Endothelial cell of umbilical vein (primary cell): ENCODE data around the gene TENM4. TPM values are rescaled to one million over a fixed set of nuclear protein-coding genes. Genes with fewer than 3 reads are reported as not detected.
A peak's percentile ranks its signal among the peaks of the same experiment; 100 is the strongest.

ENCODE experiments used
- BruUV-seq: library from RNA; stranded (reverse); fragments of 400-500 nt; replicated peaks from 2 replicates; lab custom pipeline; 2021; lab: Mats Ljungman, UMichigan
- CTCF ChIA-PET: fragments of 300-600, 350-600 bp; sonication (Branson Sonifier 250); formaldehyde crosslinking; loops from one replicate; lab custom pipeline; 2021; ENCODE audit warnings: antibody characterized with exemption, inconsistent platforms; lab: Charles Lee
- POLR2A ChIA-PET: fragments of 300-600, 350-600 bp; sonication (Branson Sonifier 250); formaldehyde crosslinking; loops from one replicate; lab custom pipeline; 2021; ENCODE audit warnings: antibody characterized with exemption, inconsistent platforms; lab: Charles Lee
- DNase-seq: peaks from one replicate; pipeline ENCODE4 v3.0.0-alpha.2; 2011; ENCODE audit warnings: low read depth, low spot score
- FAIRE-seq: peaks from 2 replicates; lab custom pipeline; 2011; peaks lifted over from hg19 to GRCh38; lab: Jason Lieb, UNC
- H2AFZ ChIP-seq: 2 replicates; pipeline ENCODE4 v1.6.0; 2012; ENCODE audit warnings: low read depth, low read length, control low read depth, inconsistent platforms
- H3K27ac ChIP-seq: 2 replicates; pipeline ENCODE4 v1.5.1; 2011; ENCODE audit warnings: low read depth, mild to moderate bottlenecking, control low read depth, low read length, moderate library complexity; ENCODE audit not compliant: insufficient read depth
- H3K27me3 ChIP-seq, 2 experiments: 2 replicates each; pipeline versions ENCODE4 v1.6.0 to v1.6.1; 2011; ENCODE audit warnings: low read length in 2 of 2, mixed read lengths in 1 of 2; ENCODE audit not compliant: control insufficient read depth in 2 of 2, insufficient read depth in 2 of 2
- H3K36me3 ChIP-seq, 2 experiments: 2 replicates in 1 of 2; 3 replicates in 1 of 2; pipeline ENCODE4 v1.5.1; 2011; ENCODE audit warnings: low read length in 2 of 2, mild to moderate bottlenecking in 1 of 2, moderate library complexity in 1 of 2; ENCODE audit not compliant: control insufficient read depth in 2 of 2, insufficient read depth in 2 of 2; ENCODE audit errors: extremely low read depth in 1 of 2
- H3K4me1 ChIP-seq: 3 replicates; pipeline ENCODE4 v1.5.1; 2011; ENCODE audit warnings: mild to moderate bottlenecking, low read length; ENCODE audit not compliant: control insufficient read depth, insufficient read depth; ENCODE audit errors: extremely low read depth
- H3K4me2 ChIP-seq: 2 replicates; pipeline ENCODE4 v1.6.1; 2011; ENCODE audit warnings: low read length, control low read depth, mixed read lengths; ENCODE audit not compliant: insufficient read depth
- H3K4me3 ChIP-seq, 3 experiments: fragments of 200-600 bp in 1 of 3; sonication (generic), shearing (Covaris generic) in 1 of 3; replicated peaks in 1 of 3; 2 replicates each; pipeline ENCODE4 v1.5.1; 2011 to 2016; ENCODE audit warnings: control low read depth in 3 of 3, low read length in 3 of 3, mild to moderate bottlenecking in 2 of 3, inconsistent platforms in 1 of 3, low read depth in 1 of 3, moderate library complexity in 1 of 3; ENCODE audit not compliant: insufficient read depth in 1 of 3
- H3K79me2 ChIP-seq: 2 replicates; pipeline ENCODE4 v1.6.0; 2012; ENCODE audit warnings: low read length, inconsistent platforms; ENCODE audit not compliant: control insufficient read depth, insufficient read depth
- H3K9ac ChIP-seq: replicated peaks from 2 replicates; pipeline ENCODE3; 2011; ENCODE audit warnings: low read length, control low read depth; ENCODE audit not compliant: insufficient read depth; ENCODE audit errors: extremely low read depth
- H3K9me1 ChIP-seq: replicated peaks from 3 replicates; pipeline ENCODE4 v1.6.0; 2011; ENCODE audit warnings: mild to moderate bottlenecking, low read length; ENCODE audit not compliant: control insufficient read depth, insufficient read depth; ENCODE audit errors: extremely low read depth
- H3K9me3 ChIP-seq: replicated peaks from 2 replicates; pipeline ENCODE4 v1.5.1; 2012; ENCODE audit warnings: low read length, inconsistent platforms; ENCODE audit not compliant: control insufficient read depth, insufficient read depth
- H4K20me1 ChIP-seq: replicated peaks from 2 replicates; pipeline ENCODE3; 2011; ENCODE audit warnings: mild to moderate bottlenecking, low read length; ENCODE audit not compliant: control insufficient read depth, insufficient read depth; ENCODE audit errors: extremely low read depth
- EZH2 ChIP-seq: IDR thresholded peaks from 2 replicates; pipeline ENCODE4 v1.6.1; 2012; ENCODE audit warnings: borderline replicate concordance, low read depth, mild to moderate bottlenecking, moderate library complexity, low read length, inconsistent platforms; ENCODE audit not compliant: severe bottlenecking
- FOS ChIP-seq: IDR thresholded peaks from 2 replicates; pipeline ENCODE4 v1.6.1; 2011; ENCODE audit warnings: mild to moderate bottlenecking, low read length, moderate library complexity, borderline replicate concordance; ENCODE audit not compliant: insufficient read depth
- GATA2 ChIP-seq: IDR thresholded peaks from 2 replicates; pipeline ENCODE4 v1.7.0; 2011; ENCODE audit warnings: low read depth, mild to moderate bottlenecking, moderate library complexity, mixed read lengths, low read length; ENCODE audit not compliant: insufficient read length, insufficient read depth
- JUN ChIP-seq: IDR thresholded peaks from 2 replicates; pipeline ENCODE4 v1.6.1; 2011; ENCODE audit warnings: borderline replicate concordance, low read depth; ENCODE audit not compliant: insufficient read length, insufficient read depth
- MAX ChIP-seq: IDR thresholded peaks from 2 replicates; pipeline ENCODE4 v1.6.1; 2011; ENCODE audit not compliant: insufficient read depth, insufficient read length
- MYC ChIP-seq: IDR thresholded peaks from one replicate; pipeline ENCODE4 v1.6.1; 2011; ENCODE audit warnings: mild to moderate bottlenecking, low read depth, low read length
- POLR2A ChIP-seq: IDR thresholded peaks from 2 replicates; pipeline ENCODE4 v1.6.1; 2012; ENCODE audit warnings: low read depth, mild to moderate bottlenecking, control low read depth, low read length
- POLR2AphosphoS5 ChIP-seq: IDR thresholded peaks from 2 replicates; pipeline ENCODE4 v1.6.1; 2012; ENCODE audit warnings: low read depth, mild to moderate bottlenecking, control low read depth, low read length, moderate library complexity; ENCODE audit not compliant: insufficient read depth
- dilution Hi-C: fragments of 300-500 bp; cut with MboI; formaldehyde crosslinking; loops from one replicate; pipeline ENCODE4 v1.15.0; 2019; ENCODE audit warnings: low sequenced_read_pairs; ENCODE audit not compliant: extremely low pct_ligation_motif_present
- intact Hi-C: fragments of 100-400 bp; cut with micrococcal nuclease; formaldehyde crosslinking; loops from one replicate; pipeline ENCODE4 v1.10.0; 2022
- polyA plus RNA-seq, 4 experiments: library from polyadenylated mRNA; depleted of rRNA in 3 of 4; stranded (reverse) in 3 of 4; unstranded in 1 of 4; fragments of >200 nt; gene quantifications; 2 replicates each; pipeline versions ENCODE4 v1.2.1 to v1.2.3, GENCODE V29; 2011 to 2012; ENCODE audit warnings: missing spikeins in 1 of 4
- total RNA-seq: library from RNA; stranded (reverse); gene quantifications from 2 replicates; pipeline ENCODE4 v1.2.3, GENCODE V29; 2021
- TF ChIP-seq, protein P1 (sequence below), 2 donors: IDR thresholded peaks; 1 replicate in 1 of 2; 2 replicates in 1 of 2; pipeline ENCODE4 v1.5.1; 2011; ENCODE audit warnings: low read length in 2 of 2, mild to moderate bottlenecking in 2 of 2, moderate library complexity in 2 of 2, control low read depth in 1 of 2, inconsistent platforms in 1 of 2, low read depth in 1 of 2; ENCODE audit not compliant: insufficient read depth in 1 of 2; ENCODE audit errors: extremely low read depth in 1 of 2

The TENM4 gene
- total and polyA plus RNA-seq, 2 donors (not counting 3 experiments of a cell fraction or from before 2014, with no cell fraction given), result 0.06 to 0.27 TPM

- peak; percentile 40 for DNase-seq
- Histone ChIP-seq H3K9me3 (no peaks in the 10 kb centered on the region), H3K36me3 (no peaks in the 10 kb centered on the region), H3K27me3 (peaks cover 0 to 2% of the 10 kb centered on the region in 2 experiments), H3K27ac (no peak overlapping the region), H3K4me3 (no peak overlapping the region), H3K9me1 (no peaks in the 10 kb centered on the region), H2AFZ (no peak overlapping the region), H3K4me1 (no peaks in the 10 kb centered on the region), H3K79me2 (no peaks in the 10 kb centered on the region), H4K20me1 (no peaks in the 10 kb centered on the region), H3K9ac (no peak overlapping the region), H3K4me2 (no peak overlapping the region)
- intact Hi-C loops, result no loop called here
- BruUV-seq, result no TSS peak
- ChIA-PET POLR2A (no interaction called here), CTCF (interaction anchor here (0.6 to 8.5 kb wide), 8 partner anchors 13 to 455 kb away, joined by 3 to 213 read pairs (median 80); no protein-coding TSS in a partner anchor)
- dilution Hi-C loops, result no loop called here
- TF ChIP-seq EZH2 (no peak), MYC (no peak), GATA2 (no peak), POLR2A (no peak), FOS (no peak), JUN (no peak), MAX (no peak), POLR2AphosphoS5 (no peak)
- TF ChIP-seq, protein P1, sequence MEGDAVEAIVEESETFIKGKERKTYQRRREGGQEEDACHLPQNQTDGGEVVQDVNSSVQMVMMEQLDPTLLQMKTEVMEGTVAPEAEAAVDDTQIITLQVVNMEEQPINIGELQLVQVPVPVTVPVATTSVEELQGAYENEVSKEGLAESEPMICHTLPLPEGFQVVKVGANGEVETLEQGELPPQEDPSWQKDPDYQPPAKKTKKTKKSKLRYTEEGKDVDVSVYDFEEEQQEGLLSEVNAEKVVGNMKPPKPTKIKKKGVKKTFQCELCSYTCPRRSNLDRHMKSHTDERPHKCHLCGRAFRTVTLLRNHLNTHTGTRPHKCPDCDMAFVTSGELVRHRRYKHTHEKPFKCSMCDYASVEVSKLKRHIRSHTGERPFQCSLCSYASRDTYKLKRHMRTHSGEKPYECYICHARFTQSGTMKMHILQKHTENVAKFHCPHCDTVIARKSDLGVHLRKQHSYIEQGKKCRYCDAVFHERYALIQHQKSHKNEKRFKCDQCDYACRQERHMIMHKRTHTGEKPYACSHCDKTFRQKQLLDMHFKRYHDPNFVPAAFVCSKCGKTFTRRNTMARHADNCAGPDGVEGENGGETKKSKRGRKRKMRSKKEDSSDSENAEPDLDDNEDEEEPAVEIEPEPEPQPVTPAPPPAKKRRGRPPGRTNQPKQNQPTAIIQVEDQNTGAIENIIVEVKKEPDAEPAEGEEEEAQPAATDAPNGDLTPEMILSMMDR (IDR thresholded peaks at IDR 0.05; ENCODE audit: extremely low read depth in 1 of 2, insufficient read depth in 1 of 2, low read depth in 1 of 2, low read length in 2 of 2), result no peak
- FAIRE-seq, result no peak
Measured at GRCh38 chr11:79101656-79102055, 339.2 kb downstream of the TENM4 start.
